IMR-90 (cell line): ENCODE data around the gene FBXW4. TPM values are rescaled to one million over a fixed set of nuclear protein-coding genes. Genes with fewer than 3 reads are reported as not detected.

Experiments used
- ATAC-seq: fragments of 200-7000 bp; cut with Tn5 transposase; 2 replicates; pipeline ENCODE4 v1.9.1; 2020; ENCODE audit warnings: low read depth, mild to moderate bottlenecking, moderate library complexity
- BruUV-seq: library from RNA; stranded (reverse); fragments of 400-500 nt; replicated peaks from 2 replicates; lab custom pipeline; 2021; lab: Mats Ljungman, UMichigan
- CTCF ChIA-PET: fragments of 300-600 bp; formaldehyde crosslinking; extraction: SDS; loops from one replicate; lab custom pipeline; 2021; ENCODE audit warnings: antibody characterized with exemption; lab: Yijun Ruan, JAX
- POLR2A ChIA-PET: fragments of 300-600 bp; sonication (Branson Sonifier 250); formaldehyde crosslinking; loops from one replicate; lab custom pipeline; 2022; ENCODE audit warnings: antibody characterized with exemption; ENCODE audit not compliant: unreplicated experiment; lab: Charles Lee
- DNase-seq: peaks from one replicate; pipeline ENCODE4 v3.0.0; 2013
- H2AFZ ChIP-seq: replicated peaks from 2 replicates; pipeline ENCODE3; 2013; ENCODE audit warnings: low read length, mild to moderate bottlenecking; ENCODE audit not compliant: poor library complexity
- H2AK5ac ChIP-seq: 2 replicates; pipeline ENCODE4 v1.6.1; 2013; ENCODE audit warnings: low read depth, low read length, inconsistent platforms
- H2AK9ac ChIP-seq: replicated peaks from 2 replicates; pipeline ENCODE3; 2013; ENCODE audit warnings: mild to moderate bottlenecking, low read depth, low read length, moderate library complexity; ENCODE audit not compliant: poor library complexity
- H2BK120ac ChIP-seq: 2 replicates; pipeline ENCODE4 v1.6.1; 2013; ENCODE audit warnings: low read depth, low read length, inconsistent platforms
- H2BK15ac ChIP-seq: 3 replicates; pipeline ENCODE4 v1.6.1; 2013; ENCODE audit warnings: low read depth, low read length, inconsistent platforms
- H2BK20ac ChIP-seq: 2 replicates; pipeline ENCODE4 v1.6.1; 2013; ENCODE audit warnings: low read depth, mild to moderate bottlenecking, inconsistent platforms, low read length, moderate library complexity
- H2BK5ac ChIP-seq: 2 replicates; pipeline ENCODE4 v1.6.1; 2013; ENCODE audit warnings: mild to moderate bottlenecking, low read depth, low read length, inconsistent platforms; ENCODE audit not compliant: poor library complexity, severe bottlenecking
- H3K14ac ChIP-seq: replicated peaks from 2 replicates; pipeline ENCODE4 v1.6.1; 2013; ENCODE audit warnings: low read depth, low read length, inconsistent platforms
- H3K18ac ChIP-seq: 2 replicates; pipeline ENCODE4 v1.6.1; 2013; ENCODE audit warnings: low read depth, low read length, control low read depth
- H3K23ac ChIP-seq: 2 replicates; pipeline ENCODE4 v1.6.1; 2013; ENCODE audit warnings: low read depth, low read length, inconsistent platforms
- H3K27ac ChIP-seq: 2 replicates; pipeline ENCODE4 v1.5.1; 2013; ENCODE audit warnings: mild to moderate bottlenecking, control low read depth, low read length; ENCODE audit not compliant: insufficient read depth
- H3K27me3 ChIP-seq: 2 replicates; pipeline ENCODE4 v1.6.1; 2013; ENCODE audit warnings: low read length; ENCODE audit not compliant: control insufficient read depth, insufficient read depth
- H3K36me3 ChIP-seq: 2 replicates; pipeline ENCODE4 v1.6.1; 2013; ENCODE audit warnings: low read length, mixed read lengths; ENCODE audit not compliant: control insufficient read depth, insufficient read depth
- H3K4ac ChIP-seq: 2 replicates; pipeline ENCODE4 v1.6.1; 2013; ENCODE audit warnings: low read depth, low read length, inconsistent platforms
- H3K4me1 ChIP-seq: 2 replicates; pipeline ENCODE4 v1.6.1; 2013; ENCODE audit warnings: low read length, mixed read lengths; ENCODE audit not compliant: control insufficient read depth, insufficient read depth
- H3K4me2 ChIP-seq: 2 replicates; pipeline ENCODE4 v1.6.1; 2013; ENCODE audit warnings: low read depth, mild to moderate bottlenecking, control low read depth, low read length, moderate library complexity
- H3K4me3 ChIP-seq: 2 replicates; pipeline ENCODE4 v1.5.1; 2013; ENCODE audit warnings: low read depth, mild to moderate bottlenecking, control low read depth, low read length, moderate library complexity; ENCODE audit not compliant: insufficient read depth
- H3K56ac ChIP-seq: 2 replicates; pipeline ENCODE4 v1.6.1; 2013; ENCODE audit warnings: low read length, inconsistent platforms; ENCODE audit not compliant: insufficient read depth; ENCODE audit errors: extremely low read depth
- H3K79me1 ChIP-seq, 2 experiments: 2 replicates each; pipeline ENCODE4 v1.6.1; 2013; ENCODE audit warnings: low read length in 2 of 2, inconsistent platforms in 1 of 2, low read depth in 1 of 2
- H3K9ac ChIP-seq: 2 replicates; pipeline ENCODE4 v1.6.1; 2013; ENCODE audit warnings: low read depth, low read length, control low read depth
- H3K9me1 ChIP-seq: 2 replicates; pipeline ENCODE4 v1.6.1; 2013; ENCODE audit warnings: low read length, inconsistent platforms; ENCODE audit not compliant: insufficient read depth
- H3K9me3 ChIP-seq: 2 replicates; pipeline ENCODE4 v1.6.1; 2013; ENCODE audit warnings: low read length; ENCODE audit not compliant: control insufficient read depth, insufficient read depth
- H4K20me1 ChIP-seq: 2 replicates; pipeline ENCODE4 v1.6.1; 2013; ENCODE audit warnings: low read length, inconsistent platforms; ENCODE audit not compliant: insufficient read depth
- H4K5ac ChIP-seq: 2 replicates; pipeline ENCODE4 v1.6.1; 2013; ENCODE audit warnings: mild to moderate bottlenecking, low read depth, low read length, control low read depth
- H4K8ac ChIP-seq, 2 experiments: 2 replicates each; pipeline ENCODE4 v1.6.1; 2013; ENCODE audit warnings: low read depth in 2 of 2, low read length in 2 of 2, control low read depth in 1 of 2, inconsistent platforms in 1 of 2
- H4K91ac ChIP-seq: 2 replicates; pipeline ENCODE4 v1.6.1; 2013; ENCODE audit warnings: low read depth, low read length, inconsistent platforms; ENCODE audit not compliant: insufficient read depth
- BHLHE40 ChIP-seq: fragments of 150-350 bp; IDR thresholded peaks from 2 replicates; pipeline ENCODE4 v1.6.1; 2016; ENCODE audit warnings: mild to moderate bottlenecking, low read depth, low read length
- CHD1 ChIP-seq: IDR thresholded peaks from 2 replicates; pipeline ENCODE4 v1.6.1; 2012; ENCODE audit warnings: low read depth, low read length, improper control_type of control experiment
- FOS ChIP-seq: fragments of 150-350 bp; IDR thresholded peaks from 2 replicates; pipeline ENCODE4 v1.6.1; 2016; ENCODE audit warnings: low read depth, low read length
- MAFK ChIP-seq: IDR thresholded peaks from 2 replicates; pipeline ENCODE4 v1.6.1; 2012; ENCODE audit warnings: low read depth, low read length, improper control_type of control experiment
- MXI1 ChIP-seq: IDR thresholded peaks from 2 replicates; pipeline ENCODE4 v1.6.1; 2012; ENCODE audit warnings: low read depth, mild to moderate bottlenecking, low read length, moderate library complexity, borderline replicate concordance
- NFE2L2 ChIP-seq: fragments of 150-350 bp; IDR thresholded peaks from 2 replicates; pipeline ENCODE4 v1.6.1; 2016; ENCODE audit warnings: low read depth, mild to moderate bottlenecking, low read length
- POLR2A ChIP-seq: IDR thresholded peaks from 2 replicates; pipeline ENCODE4 v1.6.1; 2012; ENCODE audit warnings: mild to moderate bottlenecking, low read depth, low read length
- RAD21 ChIP-seq: IDR thresholded peaks from 2 replicates; pipeline ENCODE4 v1.6.1; 2012; ENCODE audit warnings: low read length, improper control_type of control experiment
- RCOR1 ChIP-seq: IDR thresholded peaks from 2 replicates; pipeline ENCODE4 v1.6.1; 2012; ENCODE audit warnings: mild to moderate bottlenecking, low read length, improper control_type of control experiment; ENCODE audit not compliant: insufficient replicate concordance
- SMC3 ChIP-seq: fragments of 150-350 bp; IDR thresholded peaks from 2 replicates; pipeline ENCODE4 v1.6.1; 2016; ENCODE audit warnings: low read depth, mild to moderate bottlenecking, antibody characterized with exemption, low read length, moderate library complexity
- WGBS, 2 experiments: methylation state at CpG; one replicate each; pipeline versions ENCODE4 v1.1.5 to v1.1.7; 2013; ENCODE audit warnings: missing lambda C conversion rate in 2 of 2; ENCODE audit not compliant: insufficient read length in 1 of 2; ENCODE audit errors: extremely low coverage in 2 of 2; 5-methylcytosine and 5-hydroxymethylcytosine counted together
- dilution Hi-C: fragments of 300-500 bp; cut with HindIII; formaldehyde crosslinking; loops from one replicate; pipeline ENCODE4 v1.14.3; 2018; ENCODE audit warnings: low sequenced_read_pairs; ENCODE audit not compliant: unreplicated experiment
- in situ Hi-C: fragments of 300-500 bp; cut with MboI; formaldehyde crosslinking; loops from 3 replicates; pipeline ENCODE4 v1.14.3; 2019; ENCODE audit warnings: low sequenced_read_pairs, inconsistent platforms, mixed read lengths
- intact Hi-C: fragments of 100-400 bp; cut with micrococcal nuclease; formaldehyde crosslinking; loops from 2 replicates; pipeline ENCODE4 v1.10.0; 2022
- polyA plus RNA-seq, 3 experiments: library from polyadenylated mRNA; depleted of rRNA; stranded (reverse); fragments of >200 nt; gene quantifications; 2 replicates each; pipeline ENCODE4 v1.2.3, GENCODE V29; 2012; ENCODE audit warnings: low replicate concordance in 1 of 3
- total RNA-seq: library from RNA; depleted of rRNA; stranded (reverse); fragments of >200 nt; gene quantifications from 2 replicates; pipeline ENCODE4 v1.2.3, GENCODE V29; 2012
- TF ChIP-seq, protein P1 (sequence below): fragments of 150-350 bp; IDR thresholded peaks from 2 replicates; pipeline ENCODE4 v1.6.1; 2017; ENCODE audit warnings: mild to moderate bottlenecking, antibody characterized with exemption, low read length, low read depth
- TF ChIP-seq, protein P2 (sequence below): fragments of 150-350 bp; IDR thresholded peaks from 2 replicates; pipeline ENCODE4 v1.6.1; 2016; ENCODE audit warnings: low read depth, mild to moderate bottlenecking, low read length, moderate library complexity, borderline replicate concordance

The FBXW4 gene
- total and polyA plus RNA-seq, 2 of the 4 experiments (the other 2 are of a cell fraction): 19.3 to 26.7 TPM

DNA sequence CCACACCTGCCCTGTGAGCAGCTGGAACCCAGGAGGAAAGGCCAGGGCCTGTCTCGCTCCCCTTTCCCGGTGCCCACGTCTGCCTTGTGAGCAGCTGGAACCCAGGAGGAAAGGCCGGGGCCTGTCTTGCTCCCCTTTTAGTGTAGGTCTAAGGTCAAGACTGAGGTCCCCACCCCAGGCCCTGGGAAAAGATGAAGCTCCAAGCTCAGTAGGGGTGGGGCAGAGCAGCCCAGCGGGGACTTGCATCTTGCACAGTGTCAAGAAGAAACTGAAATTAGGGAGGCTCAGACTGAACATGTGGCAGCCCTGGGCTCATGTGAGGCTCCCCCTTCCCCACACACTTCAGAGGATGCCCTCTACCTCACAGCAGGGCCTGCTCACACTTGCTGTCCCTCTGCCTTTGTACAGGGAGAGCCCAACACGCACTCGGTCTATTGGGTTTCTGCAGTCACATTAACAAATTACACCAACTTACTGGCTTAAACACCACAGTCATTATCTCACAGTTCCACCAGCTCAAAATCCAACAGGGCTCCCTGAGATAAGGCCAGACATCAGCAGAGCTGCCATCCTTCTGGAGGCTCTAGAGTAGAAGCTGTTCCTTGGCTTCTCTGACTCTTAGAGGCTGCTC is 119.3 kb downstream of the FBXW4 start:
- CTCF ChIA-PET: no interaction called here
- Histone ChIP-seq H2AFZ (no peak overlapping the region), H4K5ac (no peak overlapping the region), H3K23ac (no peak overlapping the region), H2AK9ac (no peak overlapping the region), H3K27ac (no peak overlapping the region), H3K4me2 (no peak overlapping the region), H3K4ac (no peak overlapping the region), H3K9me3 (peaks cover 7% of the 10 kb centered on the region), H4K8ac (no peak overlapping the region), H3K9me1 (peaks cover 3% of the 10 kb centered on the region; the same call in 1 of the 2 replicates), H2BK120ac (no peak overlapping the region), H3K36me3 (peaks cover 20% of the 10 kb centered on the region; the same call in 1 of the 2 replicates), H3K18ac (no peak overlapping the region), H4K91ac (no peak overlapping the region), H2BK15ac (no peak overlapping the region), H3K14ac (no peak overlapping the region), H4K20me1 (no peaks in the 10 kb centered on the region), H2AK5ac (no peak overlapping the region), H3K4me1 (peaks cover under 1% of the 10 kb centered on the region; the same call in 1 of the 2 replicates), H3K4me3 (no peak overlapping the region), H3K27me3 (no peaks in the 10 kb centered on the region), H3K9ac (no peak overlapping the region), H3K56ac (no peak overlapping the region), H2BK20ac (no peak overlapping the region), H2BK5ac (no peak overlapping the region), H3K79me1 (no peaks in the 10 kb centered on the region)
- in situ Hi-C loops (no loop called here), dilution Hi-C loops (no loop called here), intact Hi-C loops (no loop called here)
- ATAC-seq (no peak), DNase-seq (no peak)
- TF ChIP-seq POLR2A (no peak), FOS (no peak), MAFK (no peak), CHD1 (no peak), BHLHE40 (no peak), RAD21 (no peak), MXI1 (no peak), SMC3 (no peak), RCOR1 (no peak), NFE2L2 (no peak)
- TF ChIP-seq, protein P1, sequence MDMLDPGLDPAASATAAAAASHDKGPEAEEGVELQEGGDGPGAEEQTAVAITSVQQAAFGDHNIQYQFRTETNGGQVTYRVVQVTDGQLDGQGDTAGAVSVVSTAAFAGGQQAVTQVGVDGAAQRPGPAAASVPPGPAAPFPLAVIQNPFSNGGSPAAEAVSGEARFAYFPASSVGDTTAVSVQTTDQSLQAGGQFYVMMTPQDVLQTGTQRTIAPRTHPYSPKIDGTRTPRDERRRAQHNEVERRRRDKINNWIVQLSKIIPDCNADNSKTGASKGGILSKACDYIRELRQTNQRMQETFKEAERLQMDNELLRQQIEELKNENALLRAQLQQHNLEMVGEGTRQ: no peak
- TF ChIP-seq, protein P2, sequence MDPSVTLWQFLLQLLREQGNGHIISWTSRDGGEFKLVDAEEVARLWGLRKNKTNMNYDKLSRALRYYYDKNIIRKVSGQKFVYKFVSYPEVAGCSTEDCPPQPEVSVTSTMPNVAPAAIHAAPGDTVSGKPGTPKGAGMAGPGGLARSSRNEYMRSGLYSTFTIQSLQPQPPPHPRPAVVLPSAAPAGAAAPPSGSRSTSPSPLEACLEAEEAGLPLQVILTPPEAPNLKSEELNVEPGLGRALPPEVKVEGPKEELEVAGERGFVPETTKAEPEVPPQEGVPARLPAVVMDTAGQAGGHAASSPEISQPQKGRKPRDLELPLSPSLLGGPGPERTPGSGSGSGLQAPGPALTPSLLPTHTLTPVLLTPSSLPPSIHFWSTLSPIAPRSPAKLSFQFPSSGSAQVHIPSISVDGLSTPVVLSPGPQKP: no peak
- WGBS, 2 experiments: 89% methylated on average over 5 of the region's 7 CpGs; no CpG with 5 or more reads in 1 of the 2 experiments
- no TSS peak for BruUV-seq
- POLR2A ChIA-PET: no interaction called here
